ENCODE measurements around the gene THAP7. TPM values are rescaled to one million over a fixed set of nuclear protein-coding genes. Genes with fewer than 3 reads are reported as not detected.
A peak's percentile ranks its signal among the peaks of the same experiment; 100 is the strongest.

THAP7 gene
- total and polyA plus RNA-seq, 9 of the 15 experiments (the other 6 are each of a cell fraction or from before 2014, with no cell fraction given), result 7.9 to 263 (median 84.1) TPM

GRCh38 chr22:20987375-20987774 lies 14.5 kb downstream of the THAP7 start (continued):
- TF ChIP-seq HDAC3 (IDR thresholded peaks at IDR 0.05; ENCODE audit: borderline replicate concordance, partially characterized antibody), result no peak
- no peak for TF ChIP-seq TAF1 (IDR thresholded peaks at IDR 0.05; ENCODE audit: control insufficient read depth, extremely low read depth, insufficient read depth, low read length, severe bottlenecking)
- no peak for TF ChIP-seq KAT8 (IDR thresholded peaks at IDR 0.05; ENCODE audit: low read depth)
- no peak for TF ChIP-seq ETV1 (tag; conservative IDR thresholded peaks at IDR 0.05; ENCODE audit: low read depth)
- TF ChIP-seq GABPB1 (CRISPR knock-in tag; IDR thresholded peaks at IDR 0.05), result no peak
- no peak for TF ChIP-seq NR0B1 (IDR thresholded peaks at IDR 0.05; ENCODE audit: partially characterized antibody)
- no peak for TF ChIP-seq ESRRA (IDR thresholded peaks at IDR 0.05; ENCODE audit: borderline replicate concordance, low read depth)
- TF ChIP-seq ZNF197 (CRISPR knock-in tag; IDR thresholded peaks at IDR 0.05; ENCODE audit: low read depth), result no peak
- peak; percentile 23 for TF ChIP-seq SETDB1 (IDR thresholded peaks at IDR 0.05; ENCODE audit: low read length)
- no peak for TF ChIP-seq ZMIZ1 (IDR thresholded peaks at IDR 0.05; ENCODE audit: low read depth in 2 of 2, low read length in 2 of 2)
- TF ChIP-seq NR1H2 (CRISPR knock-in tag; IDR thresholded peaks at IDR 0.05), result no peak
- no peak for TF ChIP-seq ZBTB17 (CRISPR knock-in tag; IDR thresholded peaks at IDR 0.05)
- no peak for TF ChIP-seq XRCC3 (IDR thresholded peaks at IDR 0.05)
- no peak for TF ChIP-seq UBTF (IDR thresholded peaks at IDR 0.05; ENCODE audit: borderline replicate concordance in 1 of 2, low read depth in 2 of 2, low read length in 2 of 2)
- TF ChIP-seq FOSL1 (tag; conservative IDR thresholded peaks at IDR 0.05), result no peak
- TF ChIP-seq BCOR (IDR thresholded peaks at IDR 0.05), result no peak
- TF ChIP-seq ZNF347 (CRISPR knock-in tag; IDR thresholded peaks at IDR 0.05; ENCODE audit: low read depth), result no peak
- 0 out of 2 replicates have a peak, but pooled peaks have one; percentile 55 for TF ChIP-seq TAF15 (IDR thresholded peaks at IDR 0.05; ENCODE audit: low read depth, low read length)
